ENCODE measurements around the gene ZC3H14.

DNA sequence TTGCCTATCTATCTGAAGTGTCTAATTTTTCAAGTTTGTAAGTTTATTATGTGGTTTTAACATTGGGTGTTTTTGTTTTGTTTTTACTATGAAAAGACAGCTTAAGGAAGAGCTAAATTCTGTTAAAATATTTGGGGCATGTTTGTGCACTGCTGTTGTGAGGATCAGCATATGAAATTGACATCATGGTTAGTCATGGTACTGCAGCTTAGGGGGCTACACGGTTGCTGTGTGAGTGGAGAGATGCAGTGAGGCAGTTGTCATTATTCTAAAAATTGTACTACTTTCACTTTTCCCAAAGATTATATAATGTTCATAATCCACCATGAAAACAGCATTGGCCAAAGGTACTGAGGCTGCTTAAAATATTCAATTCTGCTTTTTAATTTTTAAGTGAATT, 49.0 kb downstream of the ZC3H14 start:
- TF ChIP-seq LEF1 (IDR thresholded peaks at IDR 0.05; ENCODE audit: borderline replicate concordance) (no peak), TARDBP (IDR thresholded peaks at IDR 0.05) (no peak), FOXA1 (IDR thresholded peaks at IDR 0.05) (no peak), L3MBTL2 (conservative IDR thresholded peaks at IDR 0.05) (no peak), ELF4 (IDR thresholded peaks at IDR 0.05) (no peak), FOXK2 (IDR thresholded peaks at IDR 0.05) (no peak), CTBP1 (IDR thresholded peaks at IDR 0.05; ENCODE audit: borderline replicate concordance) (no peak)
- TF ChIP-seq, protein P1, sequence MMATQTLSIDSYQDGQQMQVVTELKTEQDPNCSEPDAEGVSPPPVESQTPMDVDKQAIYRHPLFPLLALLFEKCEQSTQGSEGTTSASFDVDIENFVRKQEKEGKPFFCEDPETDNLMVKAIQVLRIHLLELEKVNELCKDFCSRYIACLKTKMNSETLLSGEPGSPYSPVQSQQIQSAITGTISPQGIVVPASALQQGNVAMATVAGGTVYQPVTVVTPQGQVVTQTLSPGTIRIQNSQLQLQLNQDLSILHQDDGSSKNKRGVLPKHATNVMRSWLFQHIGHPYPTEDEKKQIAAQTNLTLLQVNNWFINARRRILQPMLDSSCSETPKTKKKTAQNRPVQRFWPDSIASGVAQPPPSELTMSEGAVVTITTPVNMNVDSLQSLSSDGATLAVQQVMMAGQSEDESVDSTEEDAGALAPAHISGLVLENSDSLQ (IDR thresholded peaks at IDR 0.05): no peak
